Activated naive CD8-positive, alpha-beta T cell treated with anti-CD3 and anti-CD28 coated beads, Interleukin-2, amount 50 U/mL, for 16 hours (primary cell): ENCODE data around the gene UNCX.
"Not testable (repeated sequence)": the region's sequence is repeated elsewhere in the genome, so short reads cannot be mapped to it uniquely, and the experiment has no call there.

Experiments
- DNase-seq: peaks from one replicate; pipeline ENCODE4 v3.0.0-alpha.2; 2020; ENCODE audit warnings: low read depth, low spot score

Gene UNCX

DNA sequence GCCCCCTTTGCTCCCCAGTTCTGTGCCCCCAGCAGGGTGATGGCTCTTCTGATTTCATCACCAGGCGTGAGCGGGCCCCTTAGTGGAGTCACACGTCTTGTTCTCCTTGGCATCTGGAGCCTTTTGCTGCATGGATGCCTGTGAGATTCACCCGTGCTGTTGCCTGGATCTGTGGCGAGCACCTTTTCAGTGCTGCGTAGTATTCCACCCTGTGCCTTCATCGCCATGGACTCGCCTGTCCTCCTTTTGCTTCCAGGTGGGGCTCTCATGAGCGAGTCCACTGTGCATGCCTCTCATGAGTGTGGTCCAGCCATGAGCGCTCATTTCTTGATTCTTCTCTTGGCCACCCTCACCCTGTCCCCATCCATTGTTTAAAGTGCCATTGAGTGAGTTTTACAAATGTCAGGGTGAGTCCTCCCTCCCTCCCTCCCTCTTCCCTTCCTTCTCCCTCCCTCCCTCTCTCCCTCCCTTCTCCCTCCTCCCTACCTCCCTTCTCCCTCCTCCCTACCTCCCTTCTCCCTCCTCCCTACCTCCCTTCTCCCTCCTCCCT, 44.0 kb downstream of the UNCX start:
- DNase-seq = no peak

DNA sequence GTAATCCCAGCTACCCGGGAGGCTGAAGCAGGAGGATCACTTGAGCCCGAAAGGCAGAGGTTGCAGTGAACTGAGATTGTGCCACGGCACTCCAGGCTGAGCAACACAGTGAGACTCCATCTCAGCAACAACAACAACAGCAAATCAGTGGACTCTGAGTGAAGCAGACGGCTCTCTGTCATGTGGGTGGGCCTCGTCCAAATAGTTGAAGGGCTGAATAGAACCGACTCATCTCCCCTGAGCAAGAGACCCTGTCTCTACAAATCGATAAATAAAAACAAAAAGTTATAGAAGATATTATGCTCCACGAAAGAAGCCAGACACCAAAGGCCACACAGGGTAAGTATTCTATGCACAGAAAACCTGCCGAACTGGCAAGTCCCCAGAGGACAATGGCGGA, 45.9 kb downstream of the UNCX start:
- DNase-seq = no peak

DNA sequence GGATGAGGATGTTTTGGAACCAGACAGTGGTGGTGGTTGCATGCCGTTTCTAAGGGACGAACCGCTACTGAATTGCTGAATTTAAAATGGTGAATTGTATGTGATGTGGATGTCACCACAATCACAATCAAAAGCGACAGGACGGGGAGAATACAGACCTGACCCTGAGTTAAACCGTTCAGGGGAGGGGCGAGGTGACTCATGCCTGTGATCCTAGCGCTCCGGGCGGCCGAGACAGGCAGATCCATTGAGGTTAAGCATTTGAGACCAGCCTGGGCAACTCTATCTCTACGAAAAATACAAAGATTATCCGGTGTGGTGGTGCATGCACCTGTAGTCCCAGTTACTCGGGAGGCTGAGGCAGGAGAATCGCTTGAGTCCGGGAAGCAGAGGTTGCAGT, 46.4 kb downstream of the UNCX start:
- no peak for DNase-seq

DNA sequence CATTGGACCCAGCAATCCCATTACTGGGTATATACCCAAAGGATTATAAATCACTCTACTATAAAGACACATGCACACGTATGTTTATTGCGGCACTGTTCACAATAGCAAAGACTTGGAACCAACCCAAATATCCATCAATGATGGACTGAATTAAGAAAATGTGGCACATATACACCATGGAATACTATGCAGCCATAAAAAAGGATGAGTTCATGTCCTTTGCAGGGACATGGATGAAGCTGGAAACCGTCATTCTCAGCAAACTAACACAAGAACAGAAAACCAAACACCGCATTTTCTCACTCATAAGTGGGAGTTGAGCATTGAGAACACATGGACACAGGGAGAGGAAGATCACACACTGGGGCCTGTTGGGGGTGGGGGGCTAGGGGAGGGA, 47.2 kb downstream of the UNCX start:
- DNase-seq = not testable (repeated sequence)

DNA sequence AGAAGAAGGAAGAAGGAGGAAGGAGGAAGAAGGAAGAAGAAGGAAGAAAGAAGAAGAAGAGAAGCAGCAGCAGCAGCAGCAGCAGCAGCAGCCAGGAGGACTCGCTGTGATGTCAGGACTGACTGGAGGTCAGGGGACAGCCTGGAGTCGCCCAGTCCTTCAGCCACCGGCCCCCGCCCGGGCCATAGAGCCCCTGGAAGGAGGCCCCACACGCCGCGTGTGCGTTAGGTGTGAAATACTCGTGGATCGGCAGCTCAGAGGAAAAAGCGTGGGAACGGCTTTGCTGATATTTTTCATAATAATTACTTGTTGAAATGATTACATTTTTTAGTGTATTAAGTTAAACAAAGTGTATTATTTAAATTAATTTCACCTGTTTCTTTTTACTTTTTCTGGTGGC, 48.4 kb downstream of the UNCX start:
- no peak for DNase-seq

DNA sequence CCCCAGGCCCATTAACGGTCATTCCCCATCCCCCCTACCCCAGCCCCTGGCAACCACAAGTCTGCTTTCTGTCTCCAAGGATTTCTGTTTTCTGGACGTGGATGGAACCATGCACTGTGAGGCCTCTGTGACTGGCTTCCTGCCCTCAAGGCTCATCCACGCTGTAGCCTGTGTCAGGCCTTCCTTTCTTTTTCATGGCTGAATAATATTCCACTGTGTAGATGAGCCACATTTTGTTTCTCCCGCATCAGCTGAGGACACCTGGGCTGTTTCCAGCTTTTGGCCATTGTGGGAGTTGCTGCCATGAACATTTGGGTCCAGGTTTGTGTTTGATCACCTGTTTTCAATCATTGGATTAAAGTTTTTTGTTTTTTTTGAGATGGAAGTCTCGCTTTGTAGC, 50.0 kb downstream of the UNCX start:
- DNase-seq = no peak

DNA sequence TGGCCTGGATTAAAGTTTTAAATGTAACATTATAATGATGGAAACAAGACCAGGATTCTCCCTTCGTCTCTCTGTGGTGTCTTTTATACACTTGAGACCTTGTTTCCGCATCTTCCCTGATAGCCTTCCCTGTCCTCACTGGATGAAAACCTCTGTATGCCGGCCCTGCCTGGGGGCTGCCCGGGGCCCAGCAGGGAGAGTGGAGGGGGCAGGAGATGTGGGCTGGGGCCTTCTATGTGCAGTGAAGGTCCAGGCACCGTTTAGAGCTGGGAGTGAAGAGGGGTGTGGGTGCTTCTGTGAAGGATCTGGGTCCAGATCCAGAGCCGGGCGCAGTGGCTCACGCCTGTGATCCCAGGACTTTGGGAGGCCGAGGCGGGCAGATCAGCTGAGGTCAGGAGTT, 50.7 kb downstream of the UNCX start:
- DNase-seq = no peak

DNA sequence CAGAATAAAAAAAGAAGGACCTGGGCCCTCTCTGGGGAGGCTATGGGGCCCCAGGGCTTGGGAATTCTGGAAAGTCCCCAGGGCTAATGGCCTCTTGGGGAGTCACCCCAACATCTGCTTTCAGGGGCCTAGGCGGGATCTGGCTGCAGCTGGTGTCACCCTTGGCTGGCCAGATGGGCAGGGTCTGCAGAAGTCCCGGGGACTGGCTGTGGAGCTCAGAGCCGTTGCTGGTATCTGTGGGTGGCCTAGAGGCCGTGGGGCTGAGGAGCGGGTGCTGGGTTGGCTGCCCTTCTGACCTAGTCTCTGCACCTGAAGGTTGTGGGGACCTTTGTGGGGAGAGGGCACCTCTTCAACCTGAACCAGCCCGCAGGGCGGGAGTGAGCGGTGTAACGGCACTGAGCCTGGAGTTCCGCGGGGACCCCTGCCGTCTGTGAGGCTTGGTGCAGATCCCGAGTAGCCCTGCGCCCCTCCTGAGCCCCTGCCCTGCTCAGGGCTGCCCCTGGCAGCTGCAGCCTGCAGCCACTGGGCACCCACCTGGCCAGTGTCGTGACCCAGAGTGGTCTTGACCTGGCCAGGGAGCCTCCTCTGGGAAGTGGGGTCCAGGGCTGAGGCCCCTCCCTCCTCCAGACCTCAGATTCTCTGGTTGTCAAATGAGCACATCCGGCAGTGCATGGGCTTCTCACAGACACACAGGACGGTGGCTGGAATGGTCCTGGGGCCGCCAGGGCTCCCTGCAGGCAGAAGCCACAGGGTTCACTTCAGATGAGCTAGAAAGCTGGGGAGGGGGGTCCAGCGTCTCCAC, 51.5 kb downstream of the UNCX start:
- no peak for DNase-seq

DNA sequence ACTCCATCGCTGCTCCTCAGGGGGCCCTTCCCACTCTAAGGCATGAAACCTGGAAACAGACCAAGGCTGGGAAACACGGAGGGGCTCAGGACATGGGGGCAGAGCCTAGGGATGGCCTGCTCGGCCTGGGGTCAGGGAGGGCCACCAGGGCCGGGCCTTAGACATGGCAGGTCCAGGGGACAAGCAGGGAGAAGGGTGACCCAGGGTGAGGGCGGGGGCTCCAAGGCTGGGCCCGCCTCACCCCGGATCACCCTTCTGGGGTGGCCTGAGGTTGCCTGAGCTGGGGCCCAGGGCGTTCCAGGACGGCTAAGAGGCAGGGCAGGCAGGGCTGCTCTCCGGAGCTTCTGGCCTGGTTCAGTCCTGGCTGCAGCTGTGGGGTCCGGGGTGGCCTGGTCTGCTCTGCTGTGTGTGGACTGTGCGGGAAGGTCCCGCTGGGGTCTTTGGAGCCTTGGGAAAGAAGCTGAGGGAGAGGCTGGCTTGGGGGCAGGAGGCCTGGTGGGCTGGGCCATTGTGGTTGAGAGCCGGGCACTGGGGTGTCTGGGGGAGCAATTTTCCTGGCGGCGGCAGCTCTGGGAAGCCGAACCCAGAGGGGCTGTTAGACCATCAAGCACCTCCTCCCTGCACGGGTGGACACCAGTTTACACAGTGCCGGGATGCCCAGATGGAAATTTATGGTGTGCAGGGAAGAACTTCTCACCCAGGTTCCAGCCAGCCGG, 52.2 kb downstream of the UNCX start:
- DNase-seq = no peak

DNA sequence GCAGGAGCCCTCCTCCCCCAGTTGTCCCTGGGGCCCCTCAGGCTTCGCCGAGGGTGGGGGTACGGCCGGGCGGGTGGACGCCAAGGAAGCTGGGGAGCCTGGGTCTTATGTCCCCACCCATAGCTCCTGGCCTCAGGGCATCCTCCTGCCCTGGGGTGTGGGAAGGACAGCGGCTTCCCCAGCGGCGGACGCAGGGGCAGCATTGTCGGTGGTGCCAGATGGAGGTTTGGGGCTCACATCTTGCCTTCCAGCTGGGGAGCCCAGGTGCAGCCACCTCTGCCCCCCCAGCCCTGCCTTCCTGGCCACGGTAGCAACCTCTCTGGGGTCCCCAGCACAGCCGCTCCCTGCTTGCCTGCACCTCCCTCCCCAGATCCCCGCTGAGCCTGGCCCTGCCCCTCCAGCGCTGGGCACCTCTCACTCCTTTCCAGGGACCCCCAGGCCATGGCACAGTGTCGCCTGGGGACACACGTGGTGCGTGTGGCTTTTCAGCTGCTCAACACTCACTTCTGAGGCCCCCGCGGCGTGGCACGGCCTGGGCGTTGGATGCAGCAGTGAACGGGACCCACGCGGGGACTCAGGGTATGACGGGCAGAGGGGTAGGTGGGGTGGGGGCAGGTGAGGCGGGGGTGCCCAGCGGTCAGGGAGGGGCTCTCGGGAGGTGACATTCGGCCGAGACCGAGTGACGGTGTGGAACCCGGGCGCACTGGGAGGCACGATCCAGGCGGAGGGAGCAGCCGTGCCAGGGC, 53.1 kb downstream of the UNCX start:
- DNase-seq = no peak
